ENCODE measurements around the gene SORCS1.

SORCS1 gene

DNA sequence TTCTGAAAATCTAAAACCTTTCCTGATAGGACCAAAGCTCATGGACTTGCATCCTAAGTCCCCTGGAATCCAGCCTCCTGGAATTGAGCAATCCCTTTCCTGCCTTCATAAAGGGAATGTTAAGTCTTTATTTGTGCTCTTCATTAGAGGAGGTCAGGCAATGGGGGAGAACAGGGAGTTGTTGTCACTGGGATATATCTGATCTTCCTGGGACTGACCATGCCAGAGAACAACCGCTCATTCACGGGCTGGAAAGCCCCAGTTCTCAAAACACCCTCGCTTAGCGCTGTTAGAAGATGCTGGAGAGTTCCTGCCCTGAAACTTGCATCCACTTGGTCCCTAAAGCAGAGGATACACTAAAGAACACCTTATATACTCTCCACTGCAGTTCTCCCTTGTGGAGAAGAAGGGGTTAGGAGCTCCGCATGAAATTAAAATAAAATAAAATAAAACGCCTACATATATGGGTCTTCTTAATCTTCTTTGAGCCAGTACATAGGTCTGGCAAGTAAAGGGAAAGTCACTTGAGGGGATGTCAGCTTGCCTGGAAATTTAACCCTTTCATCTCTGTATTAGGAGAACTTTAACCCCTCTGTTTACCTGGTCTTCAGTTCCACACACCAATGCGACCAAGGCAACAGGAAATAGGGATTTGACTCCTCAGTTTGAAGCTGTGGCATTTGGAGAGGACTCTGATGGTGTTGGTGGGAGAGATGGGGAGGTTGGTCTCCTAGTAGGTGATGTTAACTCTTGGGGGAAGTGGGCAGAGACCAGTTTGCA lies 1.2 kb downstream of the SORCS1 start:
- Histone ChIP-seq H3K27ac (no peak overlapping the region), H3K9me3 (ENCODE audit: low read depth, low read length) (no peaks in the 10 kb centered on the region), H3K9ac (ENCODE audit: insufficient read length) (no peak overlapping the region), H3K36me3 (ENCODE audit: insufficient read depth, low read length) (no peaks in the 10 kb centered on the region), H3K4me3 (no peak overlapping the region)
- TF ChIP-seq FOXP2 (optimal IDR thresholded peaks at IDR 0.05; ENCODE audit: control extremely low read depth, extremely low read length, insufficient read depth) (no peak), POLR2AphosphoS5 (IDR thresholded peaks at IDR 0.05; ENCODE audit: borderline replicate concordance, low read depth, low read length) (no peak), EZH2 (IDR thresholded peaks at IDR 0.05) (no peak)
- DNase-seq (ENCODE audit: low read depth, low spot score) = no peak

DNA sequence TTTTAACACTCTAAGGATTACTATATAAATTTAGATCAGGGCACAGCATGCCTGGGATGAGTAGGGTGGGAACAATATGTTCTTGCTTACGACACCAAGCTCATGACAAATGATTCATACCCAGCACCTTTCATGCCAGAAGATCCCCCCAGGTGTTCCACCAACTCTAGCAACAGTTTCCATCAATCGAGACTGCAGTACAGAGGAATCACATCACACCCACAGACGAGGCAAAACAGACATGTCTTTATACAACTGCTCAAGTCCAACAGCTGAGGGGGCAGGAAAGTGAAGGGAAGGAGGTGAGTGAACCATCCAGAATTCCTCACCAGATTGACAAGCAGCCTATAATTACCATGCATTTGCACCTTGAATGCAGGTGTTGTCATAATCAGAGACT lies 3.6 kb downstream of the SORCS1 start:
- Histone ChIP-seq H3K36me3 (ENCODE audit: insufficient read depth, low read length) (no peaks in the 10 kb centered on the region), H3K9me3 (ENCODE audit: low read depth, low read length) (no peaks in the 10 kb centered on the region), H3K27ac (no peak overlapping the region), H3K9ac (ENCODE audit: insufficient read length) (no peak overlapping the region), H3K4me3 (no peak overlapping the region)
- TF ChIP-seq POLR2AphosphoS5 (IDR thresholded peaks at IDR 0.05; ENCODE audit: borderline replicate concordance, low read depth, low read length) = no peak
- TF ChIP-seq EZH2 (IDR thresholded peaks at IDR 0.05) = no peak
- no peak for TF ChIP-seq FOXP2 (optimal IDR thresholded peaks at IDR 0.05; ENCODE audit: control extremely low read depth, extremely low read length, insufficient read depth)
- DNase-seq (ENCODE audit: low read depth, low spot score) = no peak

DNA sequence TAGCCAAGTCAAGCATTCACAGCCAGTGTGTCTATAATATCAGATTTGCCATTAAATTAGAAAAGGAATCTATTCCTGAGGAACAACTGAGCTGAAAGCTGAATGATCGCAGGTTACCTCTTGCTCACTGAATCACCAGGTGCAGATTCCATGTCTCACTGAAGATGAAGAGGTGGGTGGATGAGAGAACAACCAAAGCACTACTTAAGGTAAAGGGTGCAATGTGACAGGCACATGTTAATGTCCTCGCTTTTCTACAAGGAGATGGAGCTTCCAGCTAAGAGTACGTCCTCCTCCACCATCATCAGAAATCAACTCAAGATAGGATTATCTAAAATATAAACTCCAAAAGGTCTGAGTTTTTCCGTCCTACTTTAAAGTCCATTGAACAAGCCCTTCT lies 4.6 kb downstream of the SORCS1 start:
- no peak for TF ChIP-seq EZH2 (IDR thresholded peaks at IDR 0.05)
- no peak for TF ChIP-seq POLR2AphosphoS5 (IDR thresholded peaks at IDR 0.05; ENCODE audit: borderline replicate concordance, low read depth, low read length)
- TF ChIP-seq FOXP2 (optimal IDR thresholded peaks at IDR 0.05; ENCODE audit: control extremely low read depth, extremely low read length, insufficient read depth) = no peak
- H3K4me3 ChIP-seq = no peak overlapping the region
- DNase-seq (ENCODE audit: low read depth, low spot score) = no peak
- H3K9ac ChIP-seq (ENCODE audit: insufficient read length) = no peak overlapping the region
- no peak overlapping the region for H3K27ac ChIP-seq
- H3K9me3 ChIP-seq (ENCODE audit: low read depth, low read length) = no peaks in the 10 kb centered on the region
- H3K36me3 ChIP-seq (ENCODE audit: insufficient read depth, low read length) = no peaks in the 10 kb centered on the region

DNA sequence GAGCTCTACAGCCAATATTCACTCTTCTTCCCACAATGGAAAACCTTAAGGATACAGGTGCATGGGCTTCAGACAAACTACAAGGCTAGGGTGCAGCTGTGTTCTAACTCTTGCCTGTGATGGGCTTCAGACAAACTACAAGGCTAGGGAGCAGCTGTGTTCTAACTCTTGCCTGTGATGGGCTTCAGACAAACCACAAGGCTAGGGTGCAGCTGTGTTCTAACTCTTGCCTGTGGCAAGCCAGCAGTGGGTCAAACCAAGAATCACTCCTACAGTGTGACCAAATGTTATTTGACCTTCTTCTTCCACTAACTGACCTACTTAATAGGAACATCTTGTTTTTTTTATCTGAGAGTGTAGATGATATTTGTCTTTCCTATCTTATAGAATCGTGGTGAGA lies 7.4 kb downstream of the SORCS1 start:
- Histone ChIP-seq H3K9me3 (ENCODE audit: low read depth, low read length) (no peaks in the 10 kb centered on the region), H3K9ac (ENCODE audit: insufficient read length) (no peak overlapping the region), H3K4me3 (no peak overlapping the region), H3K36me3 (ENCODE audit: insufficient read depth, low read length) (no peaks in the 10 kb centered on the region), H3K27ac (no peak overlapping the region)
- no peak for TF ChIP-seq FOXP2 (optimal IDR thresholded peaks at IDR 0.05; ENCODE audit: control extremely low read depth, extremely low read length, insufficient read depth)
- TF ChIP-seq EZH2 (IDR thresholded peaks at IDR 0.05) = no peak
- no peak for TF ChIP-seq POLR2AphosphoS5 (IDR thresholded peaks at IDR 0.05; ENCODE audit: borderline replicate concordance, low read depth, low read length)
- no peak for DNase-seq (ENCODE audit: low read depth, low spot score)

DNA sequence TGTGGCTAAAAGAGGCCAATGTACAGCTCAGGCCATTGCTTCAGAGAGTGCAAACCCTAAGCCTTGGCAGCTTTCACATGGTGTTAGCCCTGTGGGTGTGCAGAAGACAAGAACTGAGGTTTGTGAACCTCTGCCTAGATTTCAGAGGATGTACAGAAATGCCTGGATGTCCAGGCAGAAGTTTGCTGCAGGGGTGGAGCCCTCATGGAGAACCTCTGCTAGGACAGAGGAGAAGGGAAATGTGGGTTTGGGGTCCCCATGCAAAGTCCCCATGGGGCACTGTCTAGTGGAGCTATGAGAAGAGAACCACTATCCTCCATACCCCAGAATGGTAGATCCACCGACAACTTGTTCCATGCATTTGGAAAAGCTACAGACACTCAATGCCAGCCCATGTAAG lies 12.4 kb downstream of the SORCS1 start:
- no peak for DNase-seq (ENCODE audit: low read depth, low spot score)
- TF ChIP-seq FOXP2 (optimal IDR thresholded peaks at IDR 0.05; ENCODE audit: control extremely low read depth, extremely low read length, insufficient read depth) (no peak), EZH2 (IDR thresholded peaks at IDR 0.05) (no peak), POLR2AphosphoS5 (IDR thresholded peaks at IDR 0.05; ENCODE audit: borderline replicate concordance, low read depth, low read length) (no peak)
- H3K36me3 ChIP-seq (ENCODE audit: insufficient read depth, low read length) = no peaks in the 10 kb centered on the region
- H3K9me3 ChIP-seq (ENCODE audit: low read depth, low read length) = no peaks in the 10 kb centered on the region
- H3K4me3 ChIP-seq = no peak overlapping the region
- no peak overlapping the region for H3K27ac ChIP-seq
- no peak overlapping the region for H3K9ac ChIP-seq (ENCODE audit: insufficient read length)

DNA sequence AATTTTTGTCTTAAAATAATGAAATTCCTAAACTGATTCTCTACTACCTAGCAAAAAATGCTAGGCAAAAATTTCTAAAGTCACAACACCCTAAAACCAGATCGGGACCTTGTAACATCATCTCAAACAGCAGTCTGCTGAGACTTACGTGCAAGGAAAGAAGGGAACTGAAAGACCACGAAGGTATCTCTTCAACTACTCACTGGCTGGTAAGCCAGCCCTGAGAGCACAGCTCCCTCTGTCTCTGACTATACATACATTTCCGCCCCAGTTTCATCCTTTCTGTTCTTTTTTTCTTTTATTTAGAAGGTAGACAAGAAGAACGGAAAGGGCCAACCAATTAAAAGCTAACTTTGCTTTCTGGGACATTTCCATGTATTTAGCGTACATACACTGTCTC lies 15.6 kb downstream of the SORCS1 start:
- H3K36me3 ChIP-seq (ENCODE audit: insufficient read depth, low read length) = no peaks in the 10 kb centered on the region
- no peak overlapping the region for H3K4me3 ChIP-seq
- H3K9me3 ChIP-seq (ENCODE audit: low read depth, low read length) = no peaks in the 10 kb centered on the region
- DNase-seq (ENCODE audit: low read depth, low spot score) = no peak
- H3K27ac ChIP-seq = no peak overlapping the region
- no peak for TF ChIP-seq EZH2 (IDR thresholded peaks at IDR 0.05)
- no peak for TF ChIP-seq POLR2AphosphoS5 (IDR thresholded peaks at IDR 0.05; ENCODE audit: borderline replicate concordance, low read depth, low read length)
- TF ChIP-seq FOXP2 (optimal IDR thresholded peaks at IDR 0.05; ENCODE audit: control extremely low read depth, extremely low read length, insufficient read depth) = no peak
- no peak overlapping the region for H3K9ac ChIP-seq (ENCODE audit: insufficient read length)

DNA sequence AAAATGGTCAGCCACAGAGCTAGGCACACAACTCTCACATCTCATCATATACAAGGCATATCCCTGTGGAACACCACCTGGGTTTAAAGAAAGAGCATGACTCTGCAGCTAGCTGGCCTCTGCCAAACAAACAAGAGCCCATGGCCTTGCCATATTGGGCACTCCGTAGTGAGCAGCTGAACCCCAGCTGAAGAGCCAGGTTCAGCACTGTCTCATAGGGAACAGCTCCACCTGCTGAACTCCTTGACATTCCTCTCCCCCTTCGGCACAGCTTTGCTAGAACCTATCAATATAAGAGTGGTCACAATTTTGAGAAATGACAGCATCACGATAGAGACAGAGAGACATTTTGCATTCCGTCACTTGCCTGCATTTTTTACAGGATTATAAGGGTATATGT lies 20.0 kb downstream of the SORCS1 start:
- DNase-seq (ENCODE audit: low read depth, low spot score) = no peak

DNA sequence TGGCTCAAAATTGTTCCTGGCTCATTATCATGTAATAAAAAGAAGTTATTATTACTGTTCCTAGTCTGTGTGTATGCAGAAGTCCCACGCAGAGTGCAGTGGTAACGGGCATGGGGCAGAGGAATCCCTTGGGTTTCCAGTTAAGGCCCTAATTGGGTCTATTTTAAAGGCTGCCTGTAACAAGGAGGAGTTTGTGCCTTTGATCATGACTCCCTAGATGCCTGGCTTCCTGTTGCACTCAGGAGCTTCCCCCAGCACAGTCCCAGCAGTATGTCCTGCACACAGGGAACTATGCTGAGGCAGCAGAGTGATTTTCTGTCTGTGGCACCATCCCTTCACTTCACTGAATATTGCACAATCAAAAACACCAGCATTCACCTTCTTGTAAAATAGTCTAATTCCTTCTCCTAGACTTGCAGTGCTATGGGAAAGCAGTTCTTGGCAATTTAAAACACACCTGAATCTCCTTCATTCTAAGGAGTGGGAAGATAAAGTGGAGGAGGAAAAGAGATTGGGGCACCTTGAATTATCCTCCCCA lies 22.9 kb downstream of the SORCS1 start:
- no peaks in the 10 kb centered on the region for H3K9me3 ChIP-seq (ENCODE audit: low read depth, low read length)
- H3K27ac ChIP-seq = no peak overlapping the region
- H3K36me3 ChIP-seq (ENCODE audit: insufficient read depth, low read length) = no peaks in the 10 kb centered on the region
- DNase-seq (ENCODE audit: low read depth, low spot score) = peak; percentile 20
- H3K4me3 ChIP-seq = no peak overlapping the region
- H3K9ac ChIP-seq (ENCODE audit: insufficient read length) = no peak overlapping the region
- TF ChIP-seq POLR2AphosphoS5 (IDR thresholded peaks at IDR 0.05; ENCODE audit: borderline replicate concordance, low read depth, low read length) (no peak), FOXP2 (optimal IDR thresholded peaks at IDR 0.05; ENCODE audit: control extremely low read depth, extremely low read length, insufficient read depth) (no peak), EZH2 (IDR thresholded peaks at IDR 0.05) (no peak)

More for the DNA sequence above, 20.0 kb downstream of the SORCS1 start:
- Histone ChIP-seq H3K36me3 (ENCODE audit: insufficient read depth, low read length) (no peaks in the 10 kb centered on the region), H3K9me3 (ENCODE audit: low read depth, low read length) (no peaks in the 10 kb centered on the region), H3K4me3 (no peak overlapping the region), H3K27ac (no peak overlapping the region), H3K9ac (ENCODE audit: insufficient read length) (no peak overlapping the region)
- TF ChIP-seq EZH2 (IDR thresholded peaks at IDR 0.05) (no peak), FOXP2 (optimal IDR thresholded peaks at IDR 0.05; ENCODE audit: control extremely low read depth, extremely low read length, insufficient read depth) (no peak), POLR2AphosphoS5 (IDR thresholded peaks at IDR 0.05; ENCODE audit: borderline replicate concordance, low read depth, low read length) (no peak)
